ENCODE data around the gene PROSER2.

DNA sequence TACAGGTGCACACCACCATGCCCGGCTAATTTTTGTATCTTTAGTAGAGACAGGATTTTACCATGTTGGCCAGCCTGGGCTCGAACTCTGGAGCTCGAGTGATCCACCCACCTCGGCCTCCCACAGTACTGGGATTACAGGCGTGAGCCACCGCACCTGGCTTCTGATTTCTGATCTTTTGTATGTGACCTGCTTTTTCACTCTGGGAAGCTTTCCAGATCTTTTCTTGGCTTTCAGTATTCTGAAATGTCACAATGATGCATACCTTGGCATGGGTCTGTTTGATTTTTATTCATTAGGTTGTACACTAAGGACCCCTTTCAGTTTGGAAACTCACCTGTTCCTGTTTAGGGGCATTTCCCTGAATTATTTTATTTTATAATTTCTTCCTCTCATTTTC is 41.6 kb downstream of the PROSER2 start:
- TF ChIP-seq ZFP3 (CRISPR knock-in tag; IDR thresholded peaks at IDR 0.05) (no peak), TOX (CRISPR knock-in tag; IDR thresholded peaks at IDR 0.05; ENCODE audit: borderline replicate concordance) (no peak), ZNF565 (CRISPR knock-in tag; conservative IDR thresholded peaks at IDR 0.05; ENCODE audit: low read depth) (no peak)
